ENCODE data around the gene ASTE1.

The ASTE1 gene

DNA sequence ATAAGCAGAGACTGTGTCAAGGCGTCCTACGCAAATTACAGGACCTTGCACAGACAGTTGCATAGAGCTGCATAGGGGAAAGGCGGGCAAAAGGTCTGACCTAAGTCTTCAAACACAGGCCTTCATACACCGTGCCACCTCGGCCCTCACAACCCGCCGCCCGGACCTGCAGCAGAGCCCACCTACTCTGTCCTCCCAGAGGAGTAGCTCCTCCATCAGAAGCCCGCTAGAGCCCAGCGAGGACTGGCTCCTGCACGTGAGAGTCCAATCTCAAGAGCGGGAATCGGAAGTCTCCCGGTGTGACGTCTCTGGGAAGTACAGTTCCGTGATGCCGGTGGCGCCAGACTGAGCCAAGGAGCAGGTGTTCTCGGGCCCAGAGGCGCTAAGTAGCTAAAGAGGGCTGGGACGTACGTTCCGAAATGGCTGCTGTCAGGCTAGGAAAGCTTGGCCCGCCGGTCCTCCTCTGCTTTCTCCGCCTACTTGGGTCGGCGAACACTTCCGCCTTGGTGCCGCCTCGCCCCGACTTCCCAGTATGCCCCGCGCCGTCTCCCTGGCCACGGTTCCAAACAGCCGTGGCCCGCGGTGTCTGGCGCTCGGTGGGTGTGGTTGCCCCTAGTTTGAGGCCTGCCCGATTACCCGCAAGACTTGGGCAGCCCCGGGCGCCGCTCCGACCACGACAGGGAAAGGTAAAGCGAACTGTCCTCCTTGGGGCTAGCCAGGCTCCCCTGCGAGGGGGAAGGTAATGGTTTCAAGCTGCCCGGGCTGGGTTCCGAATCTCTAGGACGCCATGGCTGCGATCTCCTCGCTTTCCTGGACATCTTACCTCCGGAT, at the start of gene ASTE1, which contains the start of gene NEK11 (continued):
- TF ChIP-seq, protein P1, sequence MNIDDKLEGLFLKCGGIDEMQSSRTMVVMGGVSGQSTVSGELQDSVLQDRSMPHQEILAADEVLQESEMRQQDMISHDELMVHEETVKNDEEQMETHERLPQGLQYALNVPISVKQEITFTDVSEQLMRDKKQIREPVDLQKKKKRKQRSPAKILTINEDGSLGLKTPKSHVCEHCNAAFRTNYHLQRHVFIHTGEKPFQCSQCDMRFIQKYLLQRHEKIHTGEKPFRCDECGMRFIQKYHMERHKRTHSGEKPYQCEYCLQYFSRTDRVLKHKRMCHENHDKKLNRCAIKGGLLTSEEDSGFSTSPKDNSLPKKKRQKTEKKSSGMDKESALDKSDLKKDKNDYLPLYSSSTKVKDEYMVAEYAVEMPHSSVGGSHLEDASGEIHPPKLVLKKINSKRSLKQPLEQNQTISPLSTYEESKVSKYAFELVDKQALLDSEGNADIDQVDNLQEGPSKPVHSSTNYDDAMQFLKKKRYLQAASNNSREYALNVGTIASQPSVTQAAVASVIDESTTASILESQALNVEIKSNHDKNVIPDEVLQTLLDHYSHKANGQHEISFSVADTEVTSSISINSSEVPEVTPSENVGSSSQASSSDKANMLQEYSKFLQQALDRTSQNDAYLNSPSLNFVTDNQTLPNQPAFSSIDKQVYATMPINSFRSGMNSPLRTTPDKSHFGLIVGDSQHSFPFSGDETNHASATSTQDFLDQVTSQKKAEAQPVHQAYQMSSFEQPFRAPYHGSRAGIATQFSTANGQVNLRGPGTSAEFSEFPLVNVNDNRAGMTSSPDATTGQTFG (tag by site-specific recombination; IDR thresholded peaks at IDR 0.05; ENCODE audit: borderline replicate concordance), result no peak
- TF ChIP-seq ZNF76 (tag by site-specific recombination; IDR thresholded peaks at IDR 0.05; ENCODE audit: borderline replicate concordance, low read depth) (peak; percentile 93), PRDM10 (tag by site-specific recombination; IDR thresholded peaks at IDR 0.05) (peak; percentile 81), ZNF391 (tag by site-specific recombination; IDR thresholded peaks at IDR 0.05; ENCODE audit: borderline replicate concordance, low read depth) (peak; percentile 42; the same call in 1 of the 2 replicates), SP3 (tag by site-specific recombination; IDR thresholded peaks at IDR 0.05) (peak; percentile 76), ZNF366 (tag by site-specific recombination; conservative IDR thresholded peaks at IDR 0.05) (no peak)

DNA sequence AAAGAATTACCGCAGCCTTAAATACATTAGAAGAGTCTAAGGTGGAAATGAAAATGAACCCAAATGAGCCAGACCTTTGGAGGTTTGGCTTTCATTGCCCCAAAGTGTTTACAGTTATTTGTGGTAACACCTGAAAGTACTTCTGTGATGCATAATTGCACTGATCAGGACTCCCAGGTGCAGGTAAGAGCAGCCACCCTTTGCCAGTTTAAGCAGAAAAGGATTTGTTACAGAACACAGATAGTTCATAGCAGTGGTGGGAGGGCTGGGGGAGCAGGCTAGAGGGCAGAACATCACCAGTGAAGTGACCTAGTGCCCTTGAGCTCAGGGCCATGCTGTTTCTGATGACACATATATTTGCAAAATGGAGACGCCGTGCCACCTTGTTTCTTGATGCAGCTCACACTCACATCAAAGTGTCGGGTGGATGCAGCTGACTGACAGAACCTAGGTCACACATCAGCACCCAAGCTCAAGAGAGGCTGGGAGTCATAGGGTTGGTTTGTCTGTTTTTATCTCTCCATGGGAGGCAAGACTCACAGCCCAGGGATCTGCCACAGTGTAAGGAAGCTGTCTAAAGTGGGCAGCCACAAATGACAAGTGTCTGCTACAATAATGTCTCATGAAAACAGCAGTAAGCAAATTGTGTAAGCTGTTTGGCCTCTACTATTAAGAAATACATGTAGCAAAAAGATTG, 49.2 kb upstream of the ASTE1 start:
- H3K27ac ChIP-seq (ENCODE audit: extremely low read depth, low read depth, low read length), result no peak overlapping the region
- POLR2A ChIA-PET, result no interaction called here

More for the DNA sequence above, 49.2 kb upstream of the ASTE1 start:
- no peaks in the 10 kb centered on the region for H3K9me3 ChIP-seq (ENCODE audit: control insufficient read depth, insufficient read depth, low read depth, low read length)
- no peak for TF ChIP-seq KLF7 (tag by site-specific recombination; IDR thresholded peaks at IDR 0.05; ENCODE audit: borderline replicate concordance)
- no peak for TF ChIP-seq YY1 (tag by site-specific recombination; IDR thresholded peaks at IDR 0.05)
- no peak for TF ChIP-seq ZNF2 (tag by site-specific recombination; IDR thresholded peaks at IDR 0.05)
- TF ChIP-seq ZNF664 (tag by site-specific recombination; IDR thresholded peaks at IDR 0.05), result no peak
- no peak for TF ChIP-seq SP2 (tag by site-specific recombination; IDR thresholded peaks at IDR 0.05)
- TF ChIP-seq BCL11B (tag by site-specific recombination; IDR thresholded peaks at IDR 0.05; ENCODE audit: low read depth), result no peak
- no peak for TF ChIP-seq ZNF132 (tag by site-specific recombination; IDR thresholded peaks at IDR 0.05; ENCODE audit: borderline replicate concordance)
- no peak for TF ChIP-seq ZNF585B (tag by site-specific recombination; IDR thresholded peaks at IDR 0.05)
- TF ChIP-seq SALL2 (tag by site-specific recombination; IDR thresholded peaks at IDR 0.05; ENCODE audit: borderline replicate concordance), result no peak
- TF ChIP-seq ZNF26 (tag by site-specific recombination; IDR thresholded peaks at IDR 0.05), result no peak
- TF ChIP-seq KLF10 (tag by site-specific recombination; IDR thresholded peaks at IDR 0.05), result no peak
- no peak for TF ChIP-seq SP7 (tag by site-specific recombination; IDR thresholded peaks at IDR 0.05)
- TF ChIP-seq ZNF19 (tag by site-specific recombination; IDR thresholded peaks at IDR 0.05; ENCODE audit: low read depth), result no peak
- TF ChIP-seq ZNF112 (tag by site-specific recombination; IDR thresholded peaks at IDR 0.05), result no peak
- TF ChIP-seq ZNF629 (tag by site-specific recombination; IDR thresholded peaks at IDR 0.05), result no peak
- TF ChIP-seq, protein P2, sequence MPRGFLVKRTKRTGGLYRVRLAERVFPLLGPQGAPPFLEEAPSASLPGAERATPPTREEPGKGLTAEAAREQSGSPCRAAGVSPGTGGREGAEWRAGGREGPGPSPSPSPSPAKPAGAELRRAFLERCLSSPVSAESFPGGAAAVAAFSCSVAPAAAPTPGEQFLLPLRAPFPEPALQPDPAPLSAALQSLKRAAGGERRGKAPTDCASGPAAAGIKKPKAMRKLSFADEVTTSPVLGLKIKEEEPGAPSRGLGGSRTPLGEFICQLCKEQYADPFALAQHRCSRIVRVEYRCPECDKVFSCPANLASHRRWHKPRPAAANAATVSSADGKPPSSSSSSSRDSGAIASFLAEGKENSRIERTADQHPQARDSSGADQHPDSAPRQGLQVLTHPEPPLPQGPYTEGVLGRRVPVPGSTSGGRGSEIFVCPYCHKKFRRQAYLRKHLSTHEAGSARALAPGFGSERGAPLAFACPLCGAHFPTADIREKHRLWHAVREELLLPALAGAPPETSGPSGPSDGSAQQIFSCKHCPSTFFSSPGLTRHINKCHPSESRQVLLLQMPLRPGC (tag by site-specific recombination; IDR thresholded peaks at IDR 0.05), result no peak
- H3K36me3 ChIP-seq (ENCODE audit: control insufficient read depth in 2 of 2, insufficient read depth in 1 of 2, low read length in 2 of 2), result no peaks in the 10 kb centered on the region
- CTCF ChIA-PET, result no interaction called here
- no peaks in the 10 kb centered on the region for H3K4me1 ChIP-seq (ENCODE audit: control insufficient read depth, insufficient read depth, low read length)
- H3K4me3 ChIP-seq (ENCODE audit: low read depth, low read length), result no peak overlapping the region
